PFSK-1 (cell line): Measurements from ENCODE around the gene MYO10.

Source experiments
- FOXP2 ChIP-seq: optimal IDR thresholded peaks from 2 replicates; pipeline ENCODE3; 2011; ENCODE audit warnings: borderline replicate concordance, control low read depth, inconsistent platforms; ENCODE audit not compliant: insufficient read depth; ENCODE audit errors: extremely low read length, extremely low read depth
- POLR2AphosphoS5 ChIP-seq: IDR thresholded peaks from 2 replicates; pipeline ENCODE4 v1.6.1; 2012; ENCODE audit warnings: low read depth, mild to moderate bottlenecking, control low read depth, low read length, moderate library complexity
- SIN3A ChIP-seq: IDR thresholded peaks from 2 replicates; pipeline ENCODE4 v1.6.1; 2012; ENCODE audit warnings: mild to moderate bottlenecking, low read length, moderate library complexity, borderline replicate concordance; ENCODE audit not compliant: insufficient read depth
- TAF1 ChIP-seq: IDR thresholded peaks from 2 replicates; pipeline ENCODE4 v1.6.1; 2012; ENCODE audit warnings: low read length, control low read depth, borderline replicate concordance; ENCODE audit not compliant: insufficient read depth
- TF ChIP-seq, protein P1 (sequence below), 2 experiments: IDR thresholded peaks; 2 replicates each; pipeline versions ENCODE4 v1.6.1 to v1.8.0; 2011 to 2012; ENCODE audit warnings: low read depth in 2 of 2, low read length in 2 of 2, control low read depth in 1 of 2, inconsistent platforms in 1 of 2, mild to moderate bottlenecking in 1 of 2, moderate library complexity in 1 of 2; ENCODE audit not compliant: insufficient read depth in 1 of 2

Gene MYO10

DNA sequence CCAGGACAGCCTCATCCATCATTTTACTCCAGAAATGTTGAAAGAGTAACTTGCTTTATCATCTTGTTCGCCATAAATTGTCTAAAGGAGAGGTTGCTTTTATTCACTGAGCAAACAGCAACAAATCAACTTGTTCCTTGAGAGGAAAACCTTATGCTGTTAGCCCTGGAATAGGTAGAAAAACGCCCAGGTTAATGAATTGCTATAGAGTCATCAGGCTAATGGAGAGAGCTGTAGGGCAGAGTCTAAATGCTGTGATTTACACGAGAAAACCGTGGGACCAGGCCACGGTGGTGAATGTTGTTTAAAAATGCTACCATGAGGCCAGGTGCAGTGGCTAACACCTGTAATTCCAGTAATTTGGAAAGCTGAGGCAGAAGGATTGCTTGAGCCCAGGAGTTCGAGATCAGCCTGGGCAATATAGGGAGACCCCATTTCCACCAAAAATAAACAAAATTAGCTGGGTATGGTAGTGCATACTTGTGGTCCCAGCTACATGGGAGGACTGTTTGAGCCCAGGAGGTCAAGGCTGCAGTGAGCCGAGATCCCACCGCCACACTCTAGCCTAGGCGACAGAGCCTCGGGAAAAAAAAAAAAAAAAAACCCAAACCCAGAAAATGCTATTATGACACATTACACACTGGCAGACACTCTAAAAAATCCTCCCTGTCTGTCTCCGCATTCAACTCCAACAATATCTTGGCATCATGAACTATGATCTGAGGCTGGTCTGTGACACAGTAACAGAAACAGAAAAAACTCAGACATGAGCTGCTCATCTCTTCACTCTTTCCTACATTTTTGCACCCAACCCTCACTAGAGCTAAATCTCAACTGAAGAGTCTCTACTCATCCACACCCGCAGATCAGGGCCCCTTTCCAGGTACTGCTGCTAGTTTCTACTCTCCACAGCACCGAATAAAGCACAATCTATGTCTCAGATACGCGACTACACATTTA, 200.7 kb downstream of the MYO10 start:
- TF ChIP-seq SIN3A (no peak), POLR2AphosphoS5 (no peak), FOXP2 (no peak), TAF1 (no peak)
- TF ChIP-seq, protein P1, sequence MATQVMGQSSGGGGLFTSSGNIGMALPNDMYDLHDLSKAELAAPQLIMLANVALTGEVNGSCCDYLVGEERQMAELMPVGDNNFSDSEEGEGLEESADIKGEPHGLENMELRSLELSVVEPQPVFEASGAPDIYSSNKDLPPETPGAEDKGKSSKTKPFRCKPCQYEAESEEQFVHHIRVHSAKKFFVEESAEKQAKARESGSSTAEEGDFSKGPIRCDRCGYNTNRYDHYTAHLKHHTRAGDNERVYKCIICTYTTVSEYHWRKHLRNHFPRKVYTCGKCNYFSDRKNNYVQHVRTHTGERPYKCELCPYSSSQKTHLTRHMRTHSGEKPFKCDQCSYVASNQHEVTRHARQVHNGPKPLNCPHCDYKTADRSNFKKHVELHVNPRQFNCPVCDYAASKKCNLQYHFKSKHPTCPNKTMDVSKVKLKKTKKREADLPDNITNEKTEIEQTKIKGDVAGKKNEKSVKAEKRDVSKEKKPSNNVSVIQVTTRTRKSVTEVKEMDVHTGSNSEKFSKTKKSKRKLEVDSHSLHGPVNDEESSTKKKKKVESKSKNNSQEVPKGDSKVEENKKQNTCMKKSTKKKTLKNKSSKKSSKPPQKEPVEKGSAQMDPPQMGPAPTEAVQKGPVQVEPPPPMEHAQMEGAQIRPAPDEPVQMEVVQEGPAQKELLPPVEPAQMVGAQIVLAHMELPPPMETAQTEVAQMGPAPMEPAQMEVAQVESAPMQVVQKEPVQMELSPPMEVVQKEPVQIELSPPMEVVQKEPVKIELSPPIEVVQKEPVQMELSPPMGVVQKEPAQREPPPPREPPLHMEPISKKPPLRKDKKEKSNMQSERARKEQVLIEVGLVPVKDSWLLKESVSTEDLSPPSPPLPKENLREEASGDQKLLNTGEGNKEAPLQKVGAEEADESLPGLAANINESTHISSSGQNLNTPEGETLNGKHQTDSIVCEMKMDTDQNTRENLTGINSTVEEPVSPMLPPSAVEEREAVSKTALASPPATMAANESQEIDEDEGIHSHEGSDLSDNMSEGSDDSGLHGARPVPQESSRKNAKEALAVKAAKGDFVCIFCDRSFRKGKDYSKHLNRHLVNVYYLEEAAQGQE (IDR thresholded peaks at IDR 0.05; ENCODE audit: insufficient read depth in 1 of 2, low read depth in 2 of 2, low read length in 2 of 2) = no peak

DNA sequence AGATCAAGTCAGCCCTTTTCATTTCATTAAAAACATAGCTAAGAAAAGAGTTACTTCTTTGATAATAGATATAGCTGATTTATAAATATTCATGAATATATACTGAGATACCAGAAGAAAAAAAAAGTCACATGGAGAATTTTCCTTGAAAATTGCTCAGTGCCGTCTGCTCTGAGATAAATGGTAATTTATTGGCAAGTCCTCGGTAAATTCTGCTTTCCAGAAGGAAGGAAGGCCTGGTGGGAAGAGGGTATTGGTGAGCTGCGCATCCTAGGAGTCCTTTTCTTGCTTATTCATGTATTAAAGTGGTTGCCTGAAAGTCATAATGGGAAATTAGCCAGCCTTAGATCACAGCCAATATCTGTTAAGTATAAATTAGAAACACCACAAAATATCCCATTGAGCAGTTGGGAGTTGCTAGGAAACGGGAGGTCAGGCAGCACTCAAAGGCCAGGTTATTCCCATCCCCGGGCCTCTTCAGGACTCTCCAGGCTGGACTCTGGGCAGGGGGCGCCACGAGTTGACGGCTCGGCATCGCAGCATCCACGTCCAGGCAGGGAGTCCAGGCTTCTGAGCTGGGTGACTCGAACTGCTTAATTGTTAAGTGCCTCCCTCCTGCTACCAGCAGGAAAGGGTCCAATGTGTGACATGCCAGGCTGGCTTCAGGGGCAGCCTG, 202.6 kb downstream of the MYO10 start:
- TF ChIP-seq TAF1 (no peak), SIN3A (no peak), POLR2AphosphoS5 (no peak), FOXP2 (no peak)
- TF ChIP-seq, protein P1 (IDR thresholded peaks at IDR 0.05; ENCODE audit: insufficient read depth in 1 of 2, low read depth in 2 of 2, low read length in 2 of 2) = no peak

DNA sequence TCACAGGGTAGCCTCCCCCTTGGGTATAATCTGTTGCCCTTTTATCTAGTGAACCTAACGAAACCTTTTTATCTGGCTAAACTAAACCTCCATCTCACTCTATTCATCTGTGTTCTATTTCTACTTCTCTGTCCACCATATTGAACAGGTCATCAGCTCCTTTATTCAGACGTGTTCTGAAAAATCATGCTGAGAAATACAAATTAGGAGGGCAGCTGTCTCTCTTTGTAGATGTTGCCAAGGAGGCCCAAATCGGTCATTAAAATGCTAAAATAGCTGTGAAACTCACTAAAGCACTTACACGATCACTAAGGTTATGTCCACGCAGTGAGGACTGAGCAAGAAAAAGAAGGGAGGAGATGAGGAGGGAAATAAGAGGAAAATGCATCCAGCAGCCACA, 203.7 kb downstream of the MYO10 start:
- no peak for TF ChIP-seq POLR2AphosphoS5
- TF ChIP-seq SIN3A = no peak
- TF ChIP-seq, protein P1 (IDR thresholded peaks at IDR 0.05; ENCODE audit: insufficient read depth in 1 of 2, low read depth in 2 of 2, low read length in 2 of 2) = no peak
- TF ChIP-seq TAF1 = no peak
- no peak for TF ChIP-seq FOXP2

DNA sequence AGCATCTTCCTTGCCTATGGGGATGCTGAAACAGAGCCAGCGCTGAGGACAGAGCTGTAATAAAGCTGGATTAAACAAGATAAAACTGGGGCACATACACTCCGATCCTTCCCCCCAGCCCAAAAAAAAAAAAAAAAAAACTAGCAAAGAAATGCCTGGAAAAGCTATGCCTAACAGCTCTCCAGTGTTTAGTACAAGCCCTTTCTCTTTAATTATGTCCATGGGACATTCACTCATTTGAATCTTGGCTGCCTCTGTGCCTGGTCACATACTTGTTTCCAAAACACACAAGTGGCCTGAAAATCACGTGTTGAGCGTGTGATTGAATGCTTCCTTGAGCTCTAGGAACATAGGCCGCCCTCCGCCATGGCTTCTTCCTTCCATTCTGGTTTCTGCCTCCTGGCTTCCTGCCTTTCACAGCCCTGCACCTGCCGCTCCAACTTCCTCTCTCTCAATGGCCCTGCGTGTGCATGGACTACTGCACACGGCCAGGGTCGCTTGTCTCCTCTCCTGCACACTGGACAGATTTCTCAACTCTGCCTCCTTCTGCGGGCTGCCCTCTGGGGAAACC, 208.2 kb downstream of the MYO10 start:
- TF ChIP-seq SIN3A = 0 out of 2 replicates have a peak, but pooled peaks have one; percentile 22
- TF ChIP-seq FOXP2 = peak; percentile 26
- no peak for TF ChIP-seq POLR2AphosphoS5

DNA sequence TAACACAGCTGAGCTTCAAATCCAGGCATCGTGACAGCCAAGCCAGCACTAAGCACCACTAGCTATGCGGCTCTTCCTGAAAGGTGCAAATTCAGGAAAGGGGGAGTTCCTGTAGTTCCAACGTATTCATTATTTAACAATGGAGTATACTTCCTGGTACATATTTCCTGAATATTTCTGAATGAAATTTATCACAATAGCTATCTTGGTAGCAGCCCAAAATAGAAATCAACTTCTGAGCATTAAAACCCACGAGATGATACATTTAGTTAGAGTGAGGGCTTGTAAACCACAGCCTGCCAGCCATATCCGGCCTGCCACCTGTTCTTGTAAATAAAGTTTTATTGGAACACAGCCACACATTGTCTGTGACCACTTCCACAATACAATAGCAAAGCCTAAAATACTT, 209.5 kb downstream of the MYO10 start:
- TF ChIP-seq TAF1 = no peak
- TF ChIP-seq POLR2AphosphoS5 = no peak
- no peak for TF ChIP-seq SIN3A
- TF ChIP-seq, protein P1 (IDR thresholded peaks at IDR 0.05; ENCODE audit: insufficient read depth in 1 of 2, low read depth in 2 of 2, low read length in 2 of 2) = no peak
- TF ChIP-seq FOXP2 = no peak
